ENCODE data around the gene TXNRD2. TPM values are rescaled to one million over a fixed set of nuclear protein-coding genes. Genes with fewer than 3 reads are reported as not detected.

TXNRD2 gene
- total and polyA plus RNA-seq, 2 experiments from 2014 or later = 11.2 to 12.4 TPM

DNA sequence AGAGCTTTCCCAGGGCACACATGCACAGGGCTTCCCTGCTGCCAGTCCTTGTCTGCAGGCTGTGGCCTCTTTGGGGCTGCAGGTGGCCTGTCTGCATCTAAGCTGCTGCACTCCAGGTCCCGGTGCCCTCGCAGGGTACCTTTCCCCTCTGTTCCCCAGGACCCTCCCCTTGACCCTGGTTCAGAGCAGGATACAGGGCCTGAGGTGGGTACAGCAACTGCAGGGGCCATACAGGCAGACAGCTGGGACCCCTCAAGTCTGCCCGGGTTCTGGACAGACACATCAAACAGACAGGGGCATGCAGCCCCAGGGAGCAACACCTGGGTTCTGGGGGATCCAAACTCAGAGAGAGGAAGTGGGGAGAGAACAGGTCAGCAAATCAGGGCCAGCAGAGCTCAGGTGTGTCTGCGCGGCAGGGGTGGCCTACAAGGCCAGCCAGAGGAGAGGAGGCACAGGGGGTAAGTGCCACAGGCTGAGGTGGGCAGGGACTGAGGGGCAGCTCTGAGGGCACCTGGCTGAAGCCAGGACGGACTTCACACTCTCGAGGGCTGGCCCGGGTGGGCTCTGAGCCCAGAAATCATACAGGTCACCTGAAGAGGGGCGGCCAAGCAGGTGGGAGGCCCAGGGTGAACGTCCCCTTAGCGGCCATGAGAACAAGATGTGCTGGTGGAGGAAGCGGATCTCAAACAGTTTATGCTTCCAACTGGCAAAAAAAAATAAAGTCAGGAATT, 29.9 kb downstream of the TXNRD2 start:
- H3F3A ChIP-seq (replicated peaks; ENCODE audit: low read depth) = no peaks in the 10 kb centered on the region
- no peak for DNase-seq (ENCODE audit: low spot score)
- H3K27me3 ChIP-seq (ENCODE audit: insufficient read depth) = no peaks in the 10 kb centered on the region
- no peak for TF ChIP-seq REST (IDR thresholded peaks at IDR 0.05; ENCODE audit: unreplicated experiment)
- no peak for TF ChIP-seq JUNB (IDR thresholded peaks at IDR 0.05; ENCODE audit: unreplicated experiment)
- TF ChIP-seq, protein P1, sequence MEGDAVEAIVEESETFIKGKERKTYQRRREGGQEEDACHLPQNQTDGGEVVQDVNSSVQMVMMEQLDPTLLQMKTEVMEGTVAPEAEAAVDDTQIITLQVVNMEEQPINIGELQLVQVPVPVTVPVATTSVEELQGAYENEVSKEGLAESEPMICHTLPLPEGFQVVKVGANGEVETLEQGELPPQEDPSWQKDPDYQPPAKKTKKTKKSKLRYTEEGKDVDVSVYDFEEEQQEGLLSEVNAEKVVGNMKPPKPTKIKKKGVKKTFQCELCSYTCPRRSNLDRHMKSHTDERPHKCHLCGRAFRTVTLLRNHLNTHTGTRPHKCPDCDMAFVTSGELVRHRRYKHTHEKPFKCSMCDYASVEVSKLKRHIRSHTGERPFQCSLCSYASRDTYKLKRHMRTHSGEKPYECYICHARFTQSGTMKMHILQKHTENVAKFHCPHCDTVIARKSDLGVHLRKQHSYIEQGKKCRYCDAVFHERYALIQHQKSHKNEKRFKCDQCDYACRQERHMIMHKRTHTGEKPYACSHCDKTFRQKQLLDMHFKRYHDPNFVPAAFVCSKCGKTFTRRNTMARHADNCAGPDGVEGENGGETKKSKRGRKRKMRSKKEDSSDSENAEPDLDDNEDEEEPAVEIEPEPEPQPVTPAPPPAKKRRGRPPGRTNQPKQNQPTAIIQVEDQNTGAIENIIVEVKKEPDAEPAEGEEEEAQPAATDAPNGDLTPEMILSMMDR (conservative IDR thresholded peaks at IDR 0.05; ENCODE audit: low read depth in 2 of 2) = no peak
- no peak overlapping the region for H3K4me3 ChIP-seq
- 0 out of 2 replicates have a peak, but pooled peaks cover 3% of the 10 kb centered on the region for H4K20me1 ChIP-seq (replicated peaks; ENCODE audit: insufficient read depth)
- Mint-ChIP-seq H3K36me3 (ENCODE audit: low read depth) (peaks cover 22% of the 10 kb centered on the region), H3K4me3 (no peak overlapping the region), H3K27me3 (ENCODE audit: insufficient read depth, low read depth, poor library complexity) (peaks cover 10% of the 10 kb centered on the region), H3K27ac (no peak overlapping the region), H3K4me1 (peaks cover 2% of the 10 kb centered on the region; the same call in 1 of the 3 replicates), H3K9me3 (peaks cover under 1% of the 10 kb centered on the region; the same call in 1 of the 3 replicates)
- H3K36me3 ChIP-seq (ENCODE audit: insufficient read depth) = no peaks in the 10 kb centered on the region
- no peak overlapping the region for H3K4me2 ChIP-seq
- no peaks in the 10 kb centered on the region for H3K9me2 ChIP-seq (ENCODE audit: insufficient read depth)
- H2AFZ ChIP-seq = no peak overlapping the region
- H3K4me1 ChIP-seq (ENCODE audit: insufficient read depth) = no peaks in the 10 kb centered on the region
- no peaks in the 10 kb centered on the region for H3K79me2 ChIP-seq (replicated peaks; ENCODE audit: insufficient read depth)
- ATAC-seq = no peak
- no peak overlapping the region for H3K27ac ChIP-seq (ENCODE audit: low read depth)

DNA sequence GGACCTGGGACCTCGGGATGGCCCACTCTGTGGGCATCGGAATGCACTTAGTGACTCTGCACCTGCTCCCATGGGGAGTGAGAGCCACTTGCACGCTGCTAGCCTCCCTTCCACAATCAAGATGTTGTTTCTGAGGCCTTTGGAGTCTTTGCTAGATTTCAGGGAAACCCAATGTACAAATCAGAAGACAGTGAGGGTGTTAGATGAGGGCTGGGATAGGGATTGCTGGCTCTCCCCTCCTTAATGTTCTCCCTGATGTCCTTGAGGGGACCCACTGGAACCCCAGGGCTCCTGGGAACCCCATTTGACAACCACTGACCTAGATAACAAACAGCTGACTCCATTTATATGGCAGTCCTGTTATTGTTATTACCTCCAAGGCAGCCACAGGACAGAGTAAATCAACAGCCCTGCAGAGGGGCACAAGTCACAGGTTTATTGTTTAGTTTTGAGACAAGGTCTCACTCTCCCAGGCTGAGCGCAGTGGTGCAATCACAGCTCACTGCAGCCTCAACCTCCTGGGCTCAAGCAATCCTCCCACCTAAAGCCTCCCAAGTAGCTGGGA, 31.4 kb downstream of the TXNRD2 start:
- ATAC-seq (no peak), DNase-seq (ENCODE audit: low spot score) (no peak)
- Histone ChIP-seq H3K27me3 (ENCODE audit: insufficient read depth) (no peaks in the 10 kb centered on the region), H3K79me2 (replicated peaks; ENCODE audit: insufficient read depth) (no peaks in the 10 kb centered on the region), H4K20me1 (replicated peaks; ENCODE audit: insufficient read depth) (0 out of 2 replicates have a peak, but pooled peaks cover 3% of the 10 kb centered on the region), H3K36me3 (ENCODE audit: insufficient read depth) (no peaks in the 10 kb centered on the region), H2AFZ (no peak overlapping the region), H3K4me1 (ENCODE audit: insufficient read depth) (no peaks in the 10 kb centered on the region), H3F3A (replicated peaks; ENCODE audit: low read depth) (0 out of 2 replicates have a peak, but pooled peaks cover 2% of the 10 kb centered on the region), H3K27ac (ENCODE audit: low read depth) (no peak overlapping the region), H3K4me3 (no peak overlapping the region), H3K4me2 (no peak overlapping the region), H3K9me2 (ENCODE audit: insufficient read depth) (no peaks in the 10 kb centered on the region)
- Mint-ChIP-seq H3K27ac (no peak overlapping the region), H3K27me3 (ENCODE audit: insufficient read depth, low read depth, poor library complexity) (peaks cover 14% of the 10 kb centered on the region), H3K4me1 (peaks cover 2% of the 10 kb centered on the region; the same call in 2 of the 3 replicates), H3K36me3 (ENCODE audit: low read depth) (peaks cover 25% of the 10 kb centered on the region), H3K4me3 (no peak overlapping the region), H3K9me3 (peaks cover 3% of the 10 kb centered on the region; the same call in 1 of the 3 replicates)
- no peak for TF ChIP-seq EZH2phosphoT487 (IDR thresholded peaks at IDR 0.05; ENCODE audit: unreplicated experiment)
- TF ChIP-seq CREB1 (CRISPR knock-in tag; IDR thresholded peaks at IDR 0.05; ENCODE audit: low read depth) = no peak
- TF ChIP-seq NANOG (IDR thresholded peaks at IDR 0.05; ENCODE audit: borderline replicate concordance) = no peak
- no peak for TF ChIP-seq ZNF331 (CRISPR knock-in tag; IDR thresholded peaks at IDR 0.05; ENCODE audit: low read depth)
- TF ChIP-seq ZNF462 (CRISPR knock-in tag; IDR thresholded peaks at IDR 0.05) = no peak
